ENCODE measurements around the gene LAMB3.

DNA sequence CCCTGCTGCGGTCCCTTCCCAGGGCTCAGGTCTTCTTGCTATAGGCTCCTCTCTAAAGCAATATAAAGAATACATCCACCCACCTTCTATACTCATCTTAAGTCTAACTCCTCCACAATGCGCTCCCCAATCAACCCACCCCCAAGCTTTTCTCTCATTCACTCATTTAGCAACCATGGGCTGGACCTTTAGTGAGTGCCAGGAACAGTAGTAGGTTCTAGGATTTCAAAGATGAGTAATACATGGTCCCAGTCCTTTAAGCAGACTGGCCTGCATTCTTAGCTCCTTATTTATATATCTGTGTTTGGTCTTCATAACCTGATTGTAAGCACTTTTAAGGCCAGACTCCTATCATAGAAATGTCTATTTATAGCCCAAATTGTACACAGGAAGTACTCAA is 62.8 kb downstream of the LAMB3 start:
- TF ChIP-seq, protein P1, sequence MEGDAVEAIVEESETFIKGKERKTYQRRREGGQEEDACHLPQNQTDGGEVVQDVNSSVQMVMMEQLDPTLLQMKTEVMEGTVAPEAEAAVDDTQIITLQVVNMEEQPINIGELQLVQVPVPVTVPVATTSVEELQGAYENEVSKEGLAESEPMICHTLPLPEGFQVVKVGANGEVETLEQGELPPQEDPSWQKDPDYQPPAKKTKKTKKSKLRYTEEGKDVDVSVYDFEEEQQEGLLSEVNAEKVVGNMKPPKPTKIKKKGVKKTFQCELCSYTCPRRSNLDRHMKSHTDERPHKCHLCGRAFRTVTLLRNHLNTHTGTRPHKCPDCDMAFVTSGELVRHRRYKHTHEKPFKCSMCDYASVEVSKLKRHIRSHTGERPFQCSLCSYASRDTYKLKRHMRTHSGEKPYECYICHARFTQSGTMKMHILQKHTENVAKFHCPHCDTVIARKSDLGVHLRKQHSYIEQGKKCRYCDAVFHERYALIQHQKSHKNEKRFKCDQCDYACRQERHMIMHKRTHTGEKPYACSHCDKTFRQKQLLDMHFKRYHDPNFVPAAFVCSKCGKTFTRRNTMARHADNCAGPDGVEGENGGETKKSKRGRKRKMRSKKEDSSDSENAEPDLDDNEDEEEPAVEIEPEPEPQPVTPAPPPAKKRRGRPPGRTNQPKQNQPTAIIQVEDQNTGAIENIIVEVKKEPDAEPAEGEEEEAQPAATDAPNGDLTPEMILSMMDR (IDR thresholded peaks at IDR 0.05) = no peak
- no peak for TF ChIP-seq EP300 (IDR thresholded peaks at IDR 0.05; ENCODE audit: low read depth)
- TF ChIP-seq POLR2A (IDR thresholded peaks at IDR 0.05) = no peak
- TF ChIP-seq POLR2AphosphoS5 (IDR thresholded peaks at IDR 0.05) = no peak

Measured in transverse colon (tissue), 4 donors.